K562 (cell line): Measurements from ENCODE around the gene LRRC4B. TPM values are rescaled to one million over a fixed set of nuclear protein-coding genes. Genes with fewer than 3 reads are reported as not detected.

Experiments
- ARHGAP35 ChIP-seq: fragments of 450-650 bp; IDR thresholded peaks from 2 replicates; pipeline ENCODE4 v1.6.1; 2018; ENCODE audit not compliant: partially characterized antibody
- ARID3A ChIP-seq: IDR thresholded peaks from 2 replicates; pipeline ENCODE4 v1.6.1; 2012; ENCODE audit warnings: low read depth, low read length, improper control_type of control experiment, borderline replicate concordance
- ATF6 ChIP-seq: sonication (generic); formaldehyde crosslinking; IDR thresholded peaks from 2 replicates; pipeline ENCODE4 v1.4.0; 2020; ENCODE audit warnings: mild to moderate bottlenecking, missing genetic modification reagents
- ATF7 ChIP-seq: fragments of 450-650 bp; IDR thresholded peaks from 2 replicates; pipeline ENCODE4 v1.7.1; 2014; ENCODE audit warnings: mild to moderate bottlenecking, moderate library complexity
- CEBPG ChIP-seq, 3 experiments: fragments of 200-800 bp in 1 of 3; sonication (Bioruptor generic) in 1 of 3; sonication (generic) in 1 of 3; formaldehyde crosslinking in 1 of 3; IDR thresholded peaks in 2 of 3; conservative IDR thresholded peaks in 1 of 3; 2 replicates each; pipeline versions ENCODE4 v1.6.1 to v1.8.0; 2016 to 2022; ENCODE audit warnings: missing compliant biosample characterization in 2 of 3, missing genetic modification characterization in 2 of 3, mild to moderate bottlenecking in 1 of 3, missing genetic modification reagents in 1 of 3
- COPS2 ChIP-seq: fragments of 450-650 bp; conservative IDR thresholded peaks from 2 replicates; pipeline ENCODE4 v1.6.1; 2016; ENCODE audit warnings: mild to moderate bottlenecking, moderate library complexity
- CXXC5 ChIP-seq: fragments of 250-450 bp; sonication (Bioruptor Pico); IDR thresholded peaks from 2 replicates; pipeline ENCODE4 v1.8.0; 2022; ENCODE audit warnings: inconsistent platforms, mild to moderate bottlenecking, moderate library complexity
- GTF2F1 ChIP-seq: IDR thresholded peaks from 2 replicates; pipeline ENCODE4 v1.6.1; 2011; ENCODE audit warnings: low read depth, low read length, improper control_type of control experiment
- IRF2 ChIP-seq: sonication (generic); formaldehyde crosslinking; IDR thresholded peaks from 2 replicates; pipeline ENCODE4 v1.8.1; 2022; ENCODE audit warnings: mild to moderate bottlenecking, missing genetic modification reagents
- KDM1A ChIP-seq, 2 experiments: fragments of 450-650 bp; IDR thresholded peaks; 2 replicates each; pipeline ENCODE4 v1.6.1; 2016; ENCODE audit warnings: mild to moderate bottlenecking in 2 of 2
- KLF1 ChIP-seq: fragments of 450-650 bp; IDR thresholded peaks from 2 replicates; pipeline ENCODE4 v1.6.1; 2016; ENCODE audit warnings: missing genetic modification characterization, missing compliant biosample characterization
- MBD2 ChIP-seq: sonication (generic); IDR thresholded peaks from 2 replicates; pipeline ENCODE4 v1.6.1; 2016; ENCODE audit warnings: low read depth, borderline replicate concordance
- NCOA6 ChIP-seq: fragments of 450-650 bp; IDR thresholded peaks from 2 replicates; pipeline ENCODE4 v1.6.1; 2017; ENCODE audit warnings: mild to moderate bottlenecking
- POLR2G ChIP-seq: fragments of 200-400 bp; formaldehyde crosslinking; IDR thresholded peaks from 2 replicates; pipeline ENCODE4 v1.6.1; 2017; ENCODE audit warnings: low read depth, mild to moderate bottlenecking, antibody characterized with exemption, low read length, moderate library complexity
- PPARD ChIP-seq: fragments of 250-450 bp; sonication (Bioruptor Pico); IDR thresholded peaks from 2 replicates; pipeline ENCODE4 v1.8.0; 2022; ENCODE audit warnings: inconsistent platforms, mild to moderate bottlenecking, moderate library complexity
- PRPF4 ChIP-seq: fragments of 200-400 bp; formaldehyde crosslinking; IDR thresholded peaks from one replicate; pipeline ENCODE4 v1.6.1; 2017; ENCODE audit warnings: low read length, low read depth, mild to moderate bottlenecking; ENCODE audit not compliant: insufficient read depth, poor library complexity, severe bottlenecking
- PTRF ChIP-seq: fragments of 450-650 bp; IDR thresholded peaks from 2 replicates; pipeline ENCODE4 v1.6.1; 2016; ENCODE audit warnings: mild to moderate bottlenecking, missing genetic modification characterization, missing compliant biosample characterization
- SMARCA4 ChIP-seq: fragments of 450-650 bp; IDR thresholded peaks from 2 replicates; pipeline ENCODE4 v1.6.1; 2016
- SOX6 ChIP-seq: fragments of 450-650 bp; IDR thresholded peaks from 2 replicates; pipeline ENCODE4 v1.6.1; 2014; ENCODE audit warnings: mild to moderate bottlenecking
- TSC22D4 ChIP-seq: fragments of 450-650 bp; IDR thresholded peaks from 2 replicates; pipeline ENCODE4 v1.6.1; 2016; ENCODE audit warnings: missing genetic modification characterization, missing biosample characterization, control low read depth
- ZFP91 ChIP-seq: sonication (generic); formaldehyde crosslinking; IDR thresholded peaks from 2 replicates; pipeline ENCODE4 v1.8.0; 2022; ENCODE audit warnings: mild to moderate bottlenecking, missing genetic modification reagents
- ZFX ChIP-seq: sonication (generic); formaldehyde crosslinking; IDR thresholded peaks from 2 replicates; pipeline ENCODE4 v1.8.0; 2022; ENCODE audit warnings: mild to moderate bottlenecking, missing genetic modification reagents, moderate library complexity
- ZKSCAN1 ChIP-seq: fragments of 150-350 bp; IDR thresholded peaks from 2 replicates; pipeline ENCODE4 v1.6.1; 2016; ENCODE audit warnings: low read depth, low read length
- ZNF263 ChIP-seq: sonication (generic); formaldehyde crosslinking; IDR thresholded peaks from 2 replicates; pipeline ENCODE4 v1.8.0; 2022; ENCODE audit warnings: mild to moderate bottlenecking, missing genetic modification reagents, borderline replicate concordance
- polyA plus RNA-seq, 8 experiments: library from polyadenylated mRNA; depleted of rRNA in 4 of 8; stranded (reverse) in 5 of 8; unstranded in 3 of 8; fragments of >200 nt; fragmentation: Nextera tagmentation in 2 of 8; fragmentation: Illumina TruSeq in 1 of 8; extraction: Ambion mirVana in 2 of 8; extraction: Trizol in 1 of 8; gene quantifications; 2 replicates each; pipeline versions ENCODE4 v1.2.1 to v1.2.3, GENCODE V29; 2011 to 2014; ENCODE audit warnings: inconsistent platforms in 1 of 8, missing spikeins in 1 of 8
- total RNA-seq, 7 experiments: library from RNA; depleted of rRNA in 6 of 7; stranded (reverse); fragments of >200 nt in 6 of 7; fragmentation: Illumina TruSeq in 2 of 7; extraction: Trizol in 2 of 7; gene quantifications; 2 replicates each; pipeline versions ENCODE4 v1.2.1 to v1.2.3, GENCODE V29; 2011 to 2021; ENCODE audit warnings: low replicate concordance in 1 of 7

The LRRC4B gene
- total and polyA plus RNA-seq, 9 of the 15 experiments (the other 6 are each of a cell fraction or from before 2014, with no cell fraction given), result 0.18 to 9.6 (median 2.9) TPM; not detected in 2

GRCh38 chr19:50556282-50557008 lies 11.8 kb downstream of the LRRC4B start (continued):
- TF ChIP-seq CEBPG (CRISPR knock-in tag; IDR thresholded peaks at IDR 0.05) (no peak), CEBPG (tag; conservative IDR thresholded peaks at IDR 0.05 in 1 of 2, IDR thresholded peaks at IDR 0.05 in 1 of 2) (no peak), TSC22D4 (tag) (no peak), ZNF263 (CRISPR knock-in tag) (peak; percentile 46; the same call in 1 of the 2 replicates), ATF7 (peak; percentile 44; the same call in 1 of the 2 replicates), MBD2 (no peak), KDM1A (IDR thresholded peaks at IDR 0.05) (no peak), COPS2 (no peak), PPARD (CRISPR knock-in tag) (no peak), ARID3A (no peak), ZFX (CRISPR knock-in tag) (peak; percentile 40; the same call in 1 of the 2 replicates), GTF2F1 (no peak), SOX6 (no peak), ZKSCAN1 (no peak), ATF6 (CRISPR knock-in tag) (no peak), POLR2G (peak; percentile 72), NCOA6 (no peak; the same call in 1 of the 2 replicates), KLF1 (tag) (no peak), PRPF4 (no peak), ARHGAP35 (no peak), IRF2 (no peak), CXXC5 (CRISPR knock-in tag) (peak; percentile 55), SMARCA4 (peak; percentile 71), PTRF (tag) (no peak), ZFP91 (no peak)
